GM21526 (cell line): ENCODE measurements around the gene AK4.

ENCODE experiments used
- ATAC-seq: cut with Tn5 transposase; IDR thresholded peaks from one replicate; pipeline ENCODE4 v1.9.1; 2021; ENCODE audit warnings: moderate library complexity; ENCODE audit not compliant: unreplicated experiment, low FRiP score

Gene AK4

DNA sequence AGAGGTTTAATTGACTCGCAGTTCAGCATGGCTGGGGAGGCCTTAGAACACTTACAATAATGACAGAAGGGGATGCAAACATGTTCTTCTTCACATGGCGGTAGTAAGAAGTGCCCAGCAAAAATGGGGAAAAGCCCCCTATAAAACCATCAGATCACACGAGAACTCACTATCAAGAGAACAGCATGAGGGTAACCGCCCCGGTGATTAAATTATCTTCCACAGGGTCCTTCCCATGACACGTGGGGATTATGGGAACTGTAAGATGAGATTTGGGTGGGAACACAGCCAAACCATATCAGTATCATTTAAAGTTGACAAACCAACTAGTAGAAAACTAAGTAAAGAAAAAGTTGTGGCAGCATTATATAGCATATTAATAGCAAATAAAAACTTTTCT, 90.0 kb downstream of the AK4 start:
- no peak for ATAC-seq

DNA sequence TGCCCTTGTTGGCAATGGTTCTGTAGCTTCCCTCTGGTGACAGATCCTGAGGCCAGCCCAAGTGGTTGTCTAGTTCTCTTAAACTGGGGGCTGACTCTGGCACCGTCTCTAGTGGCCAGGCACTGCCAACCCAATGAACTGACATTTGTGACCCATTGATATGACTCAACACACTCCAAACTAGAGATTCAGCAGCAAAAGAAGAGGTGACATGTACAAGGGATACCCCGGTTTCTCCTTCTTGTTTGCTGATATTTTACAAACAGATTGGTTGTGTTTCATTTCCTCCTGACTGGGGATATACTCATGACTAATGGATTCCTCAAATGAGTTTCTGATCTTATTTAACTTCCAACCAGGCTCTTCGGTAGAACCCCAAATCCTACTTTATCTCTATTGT, 95.5 kb downstream of the AK4 start:
- ATAC-seq, result no peak

DNA sequence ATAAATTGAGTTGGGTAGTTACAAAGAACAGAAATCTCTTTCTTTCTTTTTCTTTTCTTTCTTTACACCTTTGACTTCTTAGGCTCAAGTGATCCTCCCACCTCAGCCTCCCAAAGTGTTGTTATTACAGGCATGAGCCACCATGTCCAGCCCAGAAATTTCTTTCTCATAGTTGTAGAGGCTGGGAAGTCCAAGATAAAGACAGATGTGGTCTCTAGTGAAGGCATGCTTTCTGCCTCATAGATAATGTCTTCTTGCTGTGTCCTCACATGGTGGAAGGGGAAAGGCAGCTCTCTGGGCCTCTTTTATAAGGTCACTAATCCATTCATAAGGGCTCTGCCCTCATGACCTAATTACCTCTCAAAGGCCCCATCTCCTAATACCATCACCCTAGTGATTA, 97.3 kb downstream of the AK4 start:
- ATAC-seq, result no peak

DNA sequence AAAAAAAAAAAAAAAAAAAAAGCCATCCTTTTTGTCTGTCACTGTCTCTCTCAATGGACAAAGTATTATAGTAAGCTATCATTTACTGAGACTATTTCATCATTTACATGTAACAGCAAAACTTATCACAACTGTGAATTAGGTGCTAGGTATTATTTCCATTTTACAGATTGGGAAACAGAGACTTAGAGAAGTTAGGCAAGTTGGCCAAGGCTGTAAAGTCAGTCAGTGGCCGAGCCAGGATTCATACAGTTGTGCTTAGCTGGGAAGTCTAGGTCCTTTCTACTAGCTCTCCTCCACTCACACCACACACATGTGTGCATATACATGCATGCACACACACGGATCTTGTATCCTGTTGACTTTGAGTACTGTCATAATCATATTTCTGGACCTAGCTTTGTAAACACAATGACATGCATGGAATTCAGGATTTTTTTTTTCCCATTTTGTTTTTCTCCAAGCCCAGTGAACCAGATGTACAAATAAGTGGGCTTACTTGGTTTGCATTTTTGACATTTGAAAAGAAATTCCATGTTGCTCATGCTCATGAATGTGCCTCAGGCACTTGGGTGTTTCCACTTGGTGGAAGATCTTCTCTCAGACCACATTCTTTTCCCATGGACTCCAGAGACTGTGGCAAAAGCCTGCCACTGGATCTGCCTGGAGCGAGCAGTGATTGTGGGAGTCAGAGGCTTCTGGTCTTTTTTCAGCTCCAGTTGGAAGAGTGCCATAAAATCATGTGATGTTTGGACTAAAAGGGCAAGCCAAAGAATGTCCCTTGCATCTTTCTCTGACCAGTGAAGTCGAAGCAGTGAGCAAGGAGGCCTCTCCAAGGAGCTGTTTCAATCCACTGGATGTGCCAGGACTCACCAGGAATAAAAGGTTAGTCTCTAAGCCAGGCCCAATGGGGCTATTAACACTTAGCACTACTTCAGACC, 99.7 kb downstream of the AK4 start:
- ATAC-seq, result no peak

DNA sequence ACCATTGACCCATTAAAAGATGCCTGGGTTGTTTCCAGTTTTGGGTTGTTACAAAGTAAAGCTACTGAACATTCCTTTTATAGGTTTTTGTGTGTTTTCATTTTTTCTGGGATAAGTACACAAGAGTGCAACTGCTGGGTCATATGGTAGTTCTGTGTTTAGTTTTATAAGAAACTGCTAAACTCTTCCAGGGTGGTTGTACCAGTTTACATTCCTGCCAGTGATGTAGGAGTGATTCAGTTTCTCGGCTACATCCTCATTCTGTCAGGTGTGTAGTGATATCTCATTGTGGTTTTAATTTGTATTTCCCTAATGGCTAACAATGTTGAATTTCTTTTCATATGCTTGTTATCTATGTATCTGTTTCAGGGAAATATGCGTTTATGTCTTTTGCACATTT, 102.8 kb downstream of the AK4 start:
- ATAC-seq, result no peak

DNA sequence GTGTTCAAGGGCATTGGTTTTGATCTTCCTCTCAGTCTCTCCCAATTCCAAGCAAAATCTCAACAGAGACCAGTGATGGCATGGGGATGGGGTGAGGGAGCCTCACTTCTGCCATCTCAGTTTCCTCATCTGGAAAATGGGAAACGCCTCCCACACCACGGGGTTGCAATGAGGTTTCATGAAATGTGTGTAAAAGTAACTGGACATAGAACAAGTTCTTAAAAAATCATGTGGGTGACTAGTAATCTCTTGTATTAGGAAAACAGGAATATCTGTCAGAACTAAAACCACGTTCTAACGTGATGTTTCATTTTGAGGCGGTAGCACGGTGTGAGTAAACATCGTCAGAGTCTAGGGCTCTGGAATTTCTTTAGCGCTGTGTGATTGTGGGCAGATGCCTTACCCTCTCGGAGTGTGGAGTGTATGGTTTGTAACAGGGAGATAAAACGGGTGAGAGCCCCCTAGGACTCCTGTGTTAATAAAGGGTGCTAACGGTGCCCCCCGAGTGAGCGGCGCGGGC, 105.9 kb downstream of the AK4 start:
- peak; percentile 37 for ATAC-seq

DNA sequence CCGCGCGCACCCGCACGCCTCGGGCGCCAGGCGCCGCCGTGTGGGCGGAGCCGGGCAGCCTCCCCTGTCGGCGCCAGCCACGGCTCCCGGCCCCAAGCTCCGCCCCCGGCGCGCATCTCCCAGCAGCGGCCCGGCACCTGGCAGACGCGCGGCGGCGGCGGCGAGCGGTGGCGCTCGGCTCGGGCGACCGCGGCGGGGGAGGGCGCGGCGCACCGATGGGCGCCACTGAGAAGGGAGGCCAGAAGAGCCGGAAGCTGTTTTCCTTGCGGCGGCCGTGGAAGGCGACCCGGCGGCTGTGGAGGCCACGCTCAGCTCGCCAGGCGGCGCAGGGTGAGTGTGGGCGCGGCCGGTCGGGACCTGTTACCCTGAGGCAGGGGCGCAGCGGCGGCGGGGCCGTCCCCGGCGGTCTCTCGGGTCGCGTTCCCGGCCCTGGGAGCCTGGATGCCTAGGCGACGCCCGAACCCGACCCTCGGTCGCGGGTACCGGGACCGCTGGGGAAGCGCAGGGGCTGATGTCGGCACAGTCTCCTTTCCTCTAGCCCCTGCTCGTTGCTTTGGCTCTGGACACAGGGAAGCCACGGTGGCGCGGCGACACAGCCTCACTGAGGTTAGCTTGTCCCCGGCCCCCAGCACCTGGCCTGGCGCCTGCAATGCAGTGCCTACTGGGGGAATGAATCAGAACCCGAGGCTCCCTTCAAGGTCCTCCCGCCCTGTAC, 106.5 kb downstream of the AK4 start:
- ATAC-seq, result peak; percentile 97

DNA sequence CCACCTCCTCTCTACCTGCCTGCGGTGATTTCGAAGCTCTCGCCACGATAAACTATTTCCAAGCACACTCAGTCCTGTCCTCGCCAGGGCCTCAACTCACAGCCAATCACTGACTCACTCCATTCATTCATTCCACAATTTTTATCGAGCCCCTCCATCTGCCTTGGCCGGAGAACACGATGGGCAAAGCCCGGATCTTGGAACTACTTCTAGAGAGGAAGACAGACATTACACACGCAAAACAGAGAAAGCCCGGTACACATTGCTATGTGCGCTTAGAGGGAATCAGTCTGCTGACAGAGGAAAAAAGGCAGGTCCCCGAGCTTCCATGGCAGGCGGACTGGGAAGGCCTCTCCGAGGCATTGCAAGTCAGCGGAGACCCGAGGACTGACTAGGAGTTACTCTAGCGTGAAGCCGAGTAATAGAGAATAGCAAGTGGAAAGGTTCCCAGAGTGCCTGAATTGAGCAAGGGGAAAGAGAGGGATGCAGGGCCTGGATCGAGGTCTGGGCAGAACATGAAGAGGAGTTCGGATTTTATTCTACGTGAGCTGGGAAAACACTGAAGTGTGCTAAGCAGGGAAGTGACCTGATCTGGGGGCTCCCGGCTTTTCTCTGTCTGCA, 107.1 kb downstream of the AK4 start:
- ATAC-seq, result no peak

DNA sequence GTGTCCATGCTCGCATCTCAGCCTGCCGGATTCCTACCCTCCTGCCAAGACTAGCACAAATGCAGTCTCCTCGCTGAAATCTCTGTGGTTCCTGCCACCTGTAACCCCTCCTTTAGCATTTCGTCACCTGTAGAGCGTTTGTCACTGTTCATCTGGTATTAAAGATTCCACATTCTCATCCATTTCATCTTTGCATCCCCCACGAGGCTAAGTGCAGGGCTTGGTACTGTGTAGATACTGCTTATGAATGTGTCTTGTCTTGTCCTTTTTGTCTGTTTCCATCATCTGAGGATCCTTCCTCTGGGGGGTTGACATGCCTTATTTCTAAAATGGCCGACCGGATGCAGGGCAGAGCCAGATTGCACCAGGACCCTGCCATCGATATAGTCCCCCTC, 107.7 kb downstream of the AK4 start:
- no peak for ATAC-seq

DNA sequence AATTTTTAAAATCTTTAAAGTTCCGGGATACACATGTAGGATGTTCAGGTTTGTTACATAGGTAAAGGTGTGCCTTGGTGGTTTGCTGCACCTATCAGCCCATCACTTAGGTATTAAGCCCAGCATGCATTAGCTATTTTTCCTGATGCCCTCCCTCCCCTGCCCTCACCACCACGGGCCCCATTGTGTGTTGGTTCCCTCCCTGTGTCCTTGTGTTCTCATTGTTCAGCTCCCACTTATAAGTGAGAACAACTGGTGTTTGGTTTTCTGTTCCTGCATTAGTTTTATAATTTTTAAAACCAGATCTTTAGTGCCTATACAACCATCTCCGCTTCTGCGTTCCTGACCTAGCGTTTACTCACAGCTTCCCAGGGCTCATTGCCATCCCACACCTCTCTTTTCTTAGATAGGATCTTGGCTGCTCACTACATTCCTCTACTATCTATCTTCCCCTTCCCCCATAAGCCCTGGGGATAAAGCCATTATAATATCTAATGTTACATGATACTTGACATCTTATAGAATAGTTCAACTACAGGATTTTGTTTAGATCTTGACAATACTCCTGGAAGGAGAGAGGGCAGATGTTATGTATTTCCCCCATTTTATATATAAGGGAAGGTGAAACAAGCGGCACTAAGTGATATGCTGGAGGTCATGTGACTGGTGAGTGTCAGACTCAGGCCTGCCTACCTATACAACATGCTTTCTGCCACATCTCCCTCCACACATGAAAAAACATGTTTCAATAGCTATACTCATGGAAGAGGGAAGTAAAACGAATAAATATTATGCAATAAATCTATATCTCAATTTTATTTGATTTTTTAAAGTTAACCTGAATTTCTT, 109.1 kb downstream of the AK4 start:
- no peak for ATAC-seq

DNA sequence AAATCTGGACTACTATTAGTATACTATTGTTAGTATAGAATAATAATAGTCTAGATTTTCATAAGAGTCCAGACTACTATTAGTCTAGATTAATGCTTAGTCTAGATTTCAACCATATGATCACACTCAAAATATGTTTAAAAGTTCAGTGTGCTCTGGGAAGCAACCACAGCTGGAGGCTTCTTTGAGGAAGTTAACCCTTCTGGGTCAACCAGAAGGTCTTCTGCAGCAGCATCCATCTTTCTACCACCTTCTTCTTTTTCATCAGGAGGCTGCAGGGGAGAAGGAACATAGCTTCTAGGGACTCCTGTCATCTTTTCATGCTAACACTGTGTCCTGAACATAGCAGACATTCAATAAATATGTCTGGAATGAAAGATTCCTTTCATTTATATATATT, 110.1 kb downstream of the AK4 start:
- no peak for ATAC-seq

DNA sequence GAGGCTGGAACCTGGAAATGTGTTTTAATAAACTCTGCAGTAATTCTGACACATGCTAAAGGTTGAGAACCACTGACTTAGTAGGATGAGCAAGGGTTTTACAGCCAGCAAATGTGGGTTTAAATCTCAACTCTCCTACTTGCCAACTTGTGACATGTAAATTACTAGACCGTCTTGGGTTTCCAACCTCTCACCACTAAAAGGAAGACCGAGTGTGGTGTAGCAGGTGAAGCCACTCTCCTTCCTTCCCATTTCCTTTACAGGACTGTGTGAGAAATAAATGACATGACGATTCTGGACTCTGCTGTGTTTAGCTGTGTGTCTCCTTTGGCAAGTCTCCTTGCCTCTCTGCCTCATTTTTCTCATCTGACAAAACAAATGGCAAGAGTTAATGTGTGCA, 111.8 kb downstream of the AK4 start:
- ATAC-seq, result no peak

DNA sequence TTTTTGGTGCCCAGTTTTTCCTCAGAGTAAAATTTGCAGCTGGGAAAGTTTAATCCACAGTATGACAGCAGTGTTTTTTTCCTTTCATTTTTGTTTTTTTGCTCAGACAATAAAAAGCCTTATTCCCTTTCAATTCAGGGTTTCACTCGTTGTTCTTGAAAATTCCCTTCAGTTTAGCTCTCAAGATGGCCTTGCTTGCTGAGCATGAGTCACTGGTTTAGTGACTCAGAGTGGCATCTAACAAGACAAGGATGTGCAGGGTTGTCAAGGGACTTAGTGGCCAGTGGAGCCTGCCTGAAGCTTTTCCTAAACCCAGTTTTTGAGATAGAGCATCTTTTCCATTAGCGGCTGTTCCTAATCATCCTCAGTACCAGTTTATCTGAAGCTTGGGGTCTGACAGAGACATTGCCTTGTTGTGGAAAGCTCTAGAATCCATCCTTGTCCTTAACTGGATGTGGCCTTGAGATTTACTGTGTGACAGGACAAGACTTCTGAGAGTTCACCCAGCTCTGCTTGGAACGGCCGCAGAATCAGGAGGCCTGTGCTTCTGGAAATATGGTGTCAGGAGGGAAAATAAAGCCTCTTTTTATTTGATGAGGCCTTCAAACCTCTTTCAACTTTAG, 113.0 kb downstream of the AK4 start:
- ATAC-seq, result no peak

DNA sequence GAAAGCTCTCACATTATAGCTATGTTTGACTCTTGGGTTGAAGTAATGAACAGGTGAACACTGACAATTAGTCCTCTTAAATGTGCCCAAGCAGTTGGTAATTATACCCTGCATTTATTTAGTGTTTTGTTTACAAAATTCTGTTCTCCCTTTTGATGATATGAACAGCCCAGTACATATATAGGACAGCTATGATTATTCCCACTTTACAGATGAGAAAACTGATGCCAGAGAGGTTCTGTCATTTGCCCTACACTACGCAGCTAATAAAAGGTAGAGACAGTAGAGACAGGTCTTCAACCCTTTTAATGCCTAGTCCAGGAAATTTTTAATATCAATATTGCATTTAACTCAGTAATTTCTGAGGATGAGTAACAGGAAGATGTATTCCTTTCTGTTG, 115.3 kb downstream of the AK4 start:
- ATAC-seq, result no peak

DNA sequence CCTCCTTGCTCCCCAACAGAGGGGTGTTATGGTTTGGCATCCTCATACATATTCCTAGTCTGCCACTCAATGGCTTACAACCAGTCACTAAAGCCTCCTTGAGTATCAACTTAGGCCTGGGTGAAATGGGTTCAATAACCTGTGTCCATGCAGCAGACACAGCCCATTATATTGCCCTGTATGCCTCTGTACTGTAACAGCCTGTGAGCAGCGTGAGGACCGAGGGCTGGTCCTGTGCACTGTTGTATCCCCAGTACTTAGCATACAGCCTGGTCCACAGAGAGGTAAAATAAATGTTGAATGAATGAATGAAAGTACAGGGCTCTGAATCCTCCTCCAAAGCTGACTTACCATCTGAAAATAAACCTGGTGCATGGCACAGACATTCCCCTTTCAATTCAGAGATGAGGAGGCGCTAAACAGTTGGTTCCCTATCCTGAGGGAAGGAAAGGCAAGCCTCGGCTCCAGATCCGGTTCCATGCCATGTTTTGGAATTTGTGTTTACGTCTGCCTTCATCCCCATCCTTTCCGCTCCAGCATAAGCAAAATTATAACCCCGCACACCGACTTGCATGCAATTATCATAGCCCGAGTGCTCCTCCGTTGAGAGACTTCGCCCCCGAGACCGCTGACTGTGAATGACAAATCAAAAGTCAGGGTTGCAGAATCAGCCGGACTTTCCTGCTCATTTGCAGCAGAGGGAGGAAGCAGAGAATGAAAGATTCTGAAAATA, 116.4 kb downstream of the AK4 start:
- ATAC-seq, result no peak

DNA sequence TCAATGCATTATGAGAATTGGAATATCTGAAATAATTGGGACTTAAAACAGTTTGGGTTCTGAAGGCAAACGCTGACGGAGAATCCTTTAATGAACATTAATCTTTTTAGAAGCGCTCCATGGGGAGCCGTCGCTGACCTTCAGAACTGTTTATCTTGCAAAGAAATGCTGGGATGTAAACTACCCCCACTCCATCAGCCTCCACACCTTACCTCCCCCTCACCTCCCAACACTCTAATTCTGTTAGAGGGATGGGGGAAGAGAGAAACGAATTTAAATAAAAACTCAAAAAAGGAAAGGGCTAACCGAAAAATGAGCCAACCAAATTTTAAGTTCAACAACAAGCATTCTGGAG, 117.3 kb downstream of the AK4 start:
- no peak for ATAC-seq

DNA sequence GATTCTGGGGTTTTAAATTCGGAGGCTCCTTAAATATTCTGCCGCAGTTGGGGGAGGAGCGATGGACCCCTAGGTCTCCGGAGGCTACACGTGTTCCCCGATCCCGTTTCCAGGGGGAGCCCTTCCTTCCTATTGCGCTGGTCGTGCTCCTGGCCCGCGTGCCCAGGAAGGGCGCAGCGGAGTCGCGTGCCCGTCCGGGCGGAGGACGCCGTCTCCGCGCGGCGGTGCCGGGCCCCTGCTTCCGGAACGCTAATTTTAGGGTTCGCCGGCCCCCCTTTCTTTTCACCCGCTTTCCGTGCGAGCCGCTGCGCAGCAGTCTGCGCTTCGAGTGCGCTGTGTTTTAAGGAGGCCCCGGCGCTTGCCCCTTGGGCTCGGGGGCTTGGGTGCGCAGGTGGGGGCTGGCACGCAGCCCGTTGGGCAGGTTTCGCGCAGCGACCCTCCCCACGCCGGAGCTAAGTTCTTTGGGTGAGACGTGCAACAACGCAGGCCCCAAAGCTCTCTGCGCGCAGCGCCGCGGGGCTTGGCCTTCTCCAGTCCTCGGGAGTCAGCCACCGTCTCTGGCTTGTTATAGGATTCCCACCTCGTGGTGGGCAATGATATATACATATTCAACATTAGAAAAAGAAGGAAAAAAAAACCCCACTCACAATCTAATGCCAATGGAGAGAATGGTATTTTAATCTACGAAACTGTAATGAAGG, 117.8 kb downstream of the AK4 start:
- peak; percentile 73 for ATAC-seq

DNA sequence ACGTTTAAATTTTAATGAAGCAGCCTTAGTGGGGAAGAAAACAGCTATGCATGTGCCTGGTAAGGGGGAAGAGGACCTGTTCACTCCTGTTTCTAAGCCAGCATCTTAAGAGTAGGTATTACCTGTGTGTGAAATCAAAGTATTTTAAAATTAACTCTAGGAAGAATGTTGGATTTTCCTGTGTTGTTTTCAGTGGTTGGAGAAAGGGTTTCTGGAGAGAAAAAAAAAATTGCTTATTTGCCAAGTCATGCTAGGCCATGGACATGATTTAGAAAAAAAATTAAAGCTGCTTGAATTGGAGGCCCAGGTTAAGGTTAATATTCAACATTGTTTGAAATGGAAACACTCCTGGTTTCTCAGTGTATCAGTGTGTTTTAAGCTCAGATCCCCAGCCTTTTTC, 118.5 kb downstream of the AK4 start:
- no peak for ATAC-seq

DNA sequence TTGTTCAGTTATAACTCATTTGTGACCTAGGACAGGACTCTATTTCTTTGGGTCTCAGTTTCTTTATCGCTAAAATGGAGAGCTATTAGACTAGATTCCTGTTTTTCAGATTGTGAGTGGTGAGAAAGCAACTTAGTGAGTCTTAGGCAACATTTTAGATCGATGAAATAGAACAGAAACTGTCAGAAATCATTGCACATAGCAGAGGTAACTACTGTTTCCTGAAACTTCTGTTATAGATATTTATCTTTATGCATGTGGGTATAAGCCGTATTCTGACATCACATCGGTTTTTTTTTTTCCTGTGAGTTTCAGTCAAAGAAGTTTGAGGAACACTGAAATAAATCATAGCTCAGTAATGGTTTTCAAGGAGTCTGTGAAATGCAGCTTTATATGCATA, 119.3 kb downstream of the AK4 start:
- ATAC-seq, result no peak
